Adrenal gland (tissue), 12 donors: ENCODE measurements around the gene C3AR1. TPM values are rescaled to one million over a fixed set of nuclear protein-coding genes. Genes with fewer than 3 reads are reported as not detected.
"Not testable (repeated sequence)": the region's sequence is repeated elsewhere in the genome, so short reads cannot be mapped to it uniquely, and the experiment has no call there.

Experiments used
- DNase-seq, 7 donors: peaks; one replicate each; pipeline ENCODE4 v3.0.0-alpha.2; 2019 to 2020
- H3K27ac ChIP-seq, 5 donors: fragments of 200-600 bp; sonication (generic) in 4 of 5; 1 replicate in 3 of 5; 2 replicates in 2 of 5; pipeline versions ENCODE4 v1.5.1 to v1.8.0; 2016 to 2020; ENCODE audit warnings: mild to moderate bottlenecking in 1 of 5
- H3K27me3 ChIP-seq: fragments of 200-600 bp; 2 replicates; pipeline ENCODE4 v1.8.0; 2021
- H3K36me3 ChIP-seq, 2 donors: fragments of 200-600 bp; replicated peaks in 1 of 2; 1 replicate in 1 of 2; 2 replicates in 1 of 2; pipeline versions ENCODE4 v1.5.1 to v1.8.0; 2018 to 2022
- H3K4me1 ChIP-seq, 2 donors: fragments of 200-600 bp; replicated peaks in 1 of 2; 1 replicate in 1 of 2; 2 replicates in 1 of 2; pipeline versions ENCODE4 v1.5.1 to v1.8.0; 2018 to 2021
- H3K4me3 ChIP-seq, 4 donors: fragments of 200-600 bp; sonication (generic) in 3 of 4; one replicate each; pipeline ENCODE4 v1.5.1; 2016 to 2018
- H3K9me3 ChIP-seq, 3 donors: fragments of 200-600 bp; sonication (generic) in 1 of 3; replicated peaks in 1 of 3; 1 replicate in 2 of 3; 2 replicates in 1 of 3; pipeline versions ENCODE4 v1.5.1 to v1.8.0; 2016 to 2021
- CTCF ChIP-seq, 6 experiments: fragments of 450-650 bp in 4 of 6; fragments of 200-600 bp in 2 of 6; sonication (generic) in 1 of 6; IDR thresholded peaks; 1 replicate in 5 of 6; 2 replicates in 1 of 6; pipeline versions ENCODE4 v1.5.1 to v1.8.0; 2016 to 2021; ENCODE audit warnings: antibody characterized with exemption in 6 of 6, mild to moderate bottlenecking in 2 of 6, moderate library complexity in 1 of 6
- POLR2A ChIP-seq, 2 donors: fragments of 450-650 bp; IDR thresholded peaks; one replicate each; pipeline ENCODE4 v1.6.1; 2017; ENCODE audit warnings: antibody characterized with exemption in 2 of 2, mild to moderate bottlenecking in 2 of 2, moderate library complexity in 1 of 2
- WGBS, 4 donors: extraction: QIAGEN DNeasy Blood & Tissue Kit in 2 of 4; methylation state at CpG; one replicate each; pipeline versions ENCODE4 v1.1.5 to v1.1.7; 2013 to 2017; 5-methylcytosine and 5-hydroxymethylcytosine counted together
- intact Hi-C, 2 donors: fragments of 100-400 bp; cut with DNase I; formaldehyde crosslinking; loops; one replicate each; pipeline versions ENCODE4 v1.14.1 to v1.15.0; 2022 to 2023
- polyA plus RNA-seq, 3 donors: library from polyadenylated mRNA; stranded (reverse); fragments of 200-250 nt in 2 of 3; fragments of 350-450 nt in 1 of 3; fragmentation: Illumina TruSeq in 1 of 3; extraction: RNeasy Lipid Tissue Mini Kit (QIAGEN cat#74804) in 1 of 3; gene quantifications; one replicate each; pipeline ENCODE4 v1.2.3, GENCODE V29; 2013 to 2014
- total RNA-seq, 9 donors: library from RNA; depleted of rRNA in 4 of 9; stranded (reverse); fragments of >200 nt in 4 of 9; fragments of 120-200 nt in 1 of 9; fragmentation: NEBNext Ultra II Directional in 1 of 9; extraction: Animal tissue kit (Norgen Biotek cat#: 25700) in 1 of 9; gene quantifications; one replicate each; pipeline versions ENCODE4 v1.1.0 to v1.2.4, GENCODE V29; 2013 to 2023
- donor health status: healthy with polysubstance abuse.
- donor health status: Bipolar disorder and iron deficiency.
- donor health status: DM: yes; HTN: yes; CAD: no.
- donor health status: DM: no; HTN: no; CAD: no.
- donor health status: DM: no; HTN: no; CAD: no.
- donor health status: DM: yes; HTN: yes; CAD: no.

The C3AR1 gene
- total and polyA plus RNA-seq, 12 donors: 3.3 to 40.3 (median 20.1) TPM

- no peak for TF ChIP-seq CTCF (IDR thresholded peaks at IDR 0.05)
- TF ChIP-seq POLR2A (IDR thresholded peaks at IDR 0.05): peak; percentile 77 to 81
- intact Hi-C loops: no loop called here
Measured at GRCh38 chr12:8032242-8033152, 33.7 kb downstream of the C3AR1 start, which contains the start of gene FOXJ2. Gene FOXJ2 (plus strand): TSS chr12:8032716. CDS start chr12:8039833, 7,117 bp downstream.

GRCh38 chr12:8031872-8032241 is 34.3 kb downstream of the C3AR1 start:
- Histone ChIP-seq H3K27me3 (no peaks in the 10 kb centered on the region), H3K4me3 (peak overlapping the region in 2 of 4 donors; percentile 89 to 98), H3K27ac (peak overlapping the region in 4 of 5 donors; percentile 78 to 98 (median 93)), H3K4me1 (peaks cover 16 to 42% of the 10 kb centered on the region in 2 donors), H3K9me3 (no peaks in the 10 kb centered on the region), H3K36me3 (peaks cover 0 to 4% of the 10 kb centered on the region in 2 donors)
- TF ChIP-seq POLR2A (IDR thresholded peaks at IDR 0.05): no peak
- no peak for TF ChIP-seq CTCF (IDR thresholded peaks at IDR 0.05)
- intact Hi-C loops: no loop called here
- WGBS, 4 donors: 28 to 32% (median 29%) methylated on average over 5 of the region's 5 CpGs
- no peak for DNase-seq

More at GRCh38 chr12:8032242-8033152, 33.7 kb downstream of the C3AR1 start, which contains the start of gene FOXJ2:
- Histone ChIP-seq H3K4me3 (peak within 1 kb of the TSS; percentile 55 to 98 (median 86)), H3K9me3 (no peaks in the 10 kb centered on the region), H3K27ac (peak within 1 kb of the TSS in 4 of 5 donors; percentile 78 to 98 (median 93)), H3K36me3 (peaks cover 0 to 4% of the 10 kb centered on the region in 2 donors), H3K4me1 (peaks cover 16 to 47% of the 10 kb centered on the region in 2 donors), H3K27me3 (no peaks in the 10 kb centered on the region)
- WGBS, 4 donors: 0 to 1% (median 0%) methylated on average over 11 to 93 of the region's 93 CpGs
- DNase-seq: peak; percentile 78 to 87 (median 81)

- peak in 1 of 7 donors; percentile 51 for DNase-seq
- intact Hi-C loops, H3K36me3 ChIP-seq, H3K9me3 ChIP-seq, H3K27ac ChIP-seq, H3K27me3 ChIP-seq, H3K4me3 ChIP-seq: not testable (repeated sequence)
- peaks cover 16 to 34% of the 10 kb centered on the region in 2 donors for H3K4me1 ChIP-seq
- 95 to 98% (median 96%) methylated on average over 23 of the region's 23 CpGs for WGBS, 4 donors
Measured at GRCh38 chr12:8031017-8031416, 35.1 kb downstream of the C3AR1 start.

GRCh38 chr12:8030189-8030588 is 36.0 kb downstream of the C3AR1 start:
- intact Hi-C loops: no loop called here
- Histone ChIP-seq H3K9me3 (no peaks in the 10 kb centered on the region), H3K27ac (no peak overlapping the region), H3K36me3 (no peaks in the 10 kb centered on the region), H3K27me3 (no peaks in the 10 kb centered on the region), H3K4me3 (no peak overlapping the region), H3K4me1 (peaks cover 15 to 25% of the 10 kb centered on the region in 2 donors)
- DNase-seq: no peak
- WGBS, 4 donors: 75 to 82% (median 78%) methylated on average over 3 of the region's 3 CpGs
- TF ChIP-seq POLR2A (IDR thresholded peaks at IDR 0.05) (no peak), CTCF (IDR thresholded peaks at IDR 0.05) (no peak)
